Natural killer cell (primary cell): ENCODE results near the gene MYCBP2. TPM values are rescaled to one million over a fixed set of nuclear protein-coding genes. Genes with fewer than 3 reads are reported as not detected.
A peak's percentile ranks its signal among the peaks of the same experiment; 100 is the strongest.

Source experiments
- ATAC-seq, 3 donors: fragments of 150-1000 bp in 2 of 3; fragments of 200-7000 bp in 1 of 3; cut with Tn5 transposase; 1 replicate in 1 of 3; 2 replicates in 2 of 3; pipeline ENCODE4 v1.10.0; 2021; ENCODE audit warnings: mild to moderate bottlenecking in 2 of 3, moderate library complexity in 2 of 3
- DNase-seq, 2 donors: peaks; one replicate each; pipeline versions ENCODE4 v3.0.0 to v3.0.0-alpha.2; 2013 to 2021; ENCODE audit warnings: mixed read lengths in 1 of 2
- H3K27ac ChIP-seq: one replicate; pipeline ENCODE4 v1.5.1; 2013; ENCODE audit warnings: mild to moderate bottlenecking, low read length
- H3K27me3 ChIP-seq: one replicate; pipeline ENCODE4 v1.6.1; 2013; ENCODE audit warnings: low read length; ENCODE audit not compliant: control insufficient read depth, insufficient read depth
- H3K36me3 ChIP-seq: one replicate; pipeline ENCODE4 v1.6.1; 2013; ENCODE audit warnings: low read length; ENCODE audit not compliant: control insufficient read depth, insufficient read depth
- H3K4me1 ChIP-seq: one replicate; pipeline ENCODE4 v1.6.1; 2013; ENCODE audit warnings: low read length; ENCODE audit not compliant: control insufficient read depth, insufficient read depth
- H3K4me3 ChIP-seq: one replicate; pipeline ENCODE4 v1.5.1; 2013; ENCODE audit warnings: low read length
- H3K9me3 ChIP-seq: one replicate; pipeline ENCODE4 v1.6.1; 2013; ENCODE audit warnings: low read length; ENCODE audit not compliant: control insufficient read depth, insufficient read depth
- H3K27ac Mint-ChIP-seq, 2 donors: one replicate each; pipeline ENCODE4 v1.8.0; 2022; ENCODE audit warnings: mild to moderate bottlenecking in 2 of 2, mixed read lengths in 2 of 2, moderate library complexity in 1 of 2
- H3K27me3 Mint-ChIP-seq, 2 donors: one replicate each; pipeline ENCODE4 v1.8.0; 2022; ENCODE audit warnings: low read depth in 2 of 2, mixed read lengths in 2 of 2
- H3K36me3 Mint-ChIP-seq: one replicate; pipeline ENCODE4 v1.8.0; 2022; ENCODE audit warnings: mixed read lengths
- H3K4me1 Mint-ChIP-seq, 2 donors: one replicate each; pipeline ENCODE4 v1.8.0; 2022; ENCODE audit warnings: mixed read lengths in 2 of 2
- H3K4me3 Mint-ChIP-seq: one replicate; pipeline ENCODE4 v1.8.0; 2022; ENCODE audit warnings: mild to moderate bottlenecking, moderate library complexity, mixed read lengths
- H3K9me3 Mint-ChIP-seq, 2 donors: one replicate each; pipeline ENCODE4 v1.8.0; 2022; ENCODE audit warnings: mixed read lengths in 2 of 2
- WGBS: methylation state at CpG from one replicate; pipeline ENCODE4 v1.1.7; 2013; ENCODE audit warnings: missing lambda C conversion rate; ENCODE audit not compliant: insufficient coverage; 5-methylcytosine and 5-hydroxymethylcytosine counted together
- intact Hi-C: fragments of 100-400 bp; cut with micrococcal nuclease; formaldehyde crosslinking; loops from one replicate; pipeline ENCODE4 v1.14.2; 2022
- total RNA-seq, 4 donors: library from RNA; stranded (reverse); fragments of 120-200 nt in 1 of 4; gene quantifications; one replicate each; pipeline versions ENCODE4 v1.2.3 to v1.2.4, GENCODE V29; 2013 to 2022
- TF ChIP-seq, protein P1 (sequence below): fragments of 200-600 bp; IDR thresholded peaks from one replicate; pipeline ENCODE4 v1.8.0; 2022; ENCODE audit warnings: antibody characterized with exemption

Gene MYCBP2
- total RNA-seq, 3 donors from 2014 or later (not counting 1 experiment from before 2014, with no cell fraction given): 119 to 155 (median 147) TPM

DNA sequence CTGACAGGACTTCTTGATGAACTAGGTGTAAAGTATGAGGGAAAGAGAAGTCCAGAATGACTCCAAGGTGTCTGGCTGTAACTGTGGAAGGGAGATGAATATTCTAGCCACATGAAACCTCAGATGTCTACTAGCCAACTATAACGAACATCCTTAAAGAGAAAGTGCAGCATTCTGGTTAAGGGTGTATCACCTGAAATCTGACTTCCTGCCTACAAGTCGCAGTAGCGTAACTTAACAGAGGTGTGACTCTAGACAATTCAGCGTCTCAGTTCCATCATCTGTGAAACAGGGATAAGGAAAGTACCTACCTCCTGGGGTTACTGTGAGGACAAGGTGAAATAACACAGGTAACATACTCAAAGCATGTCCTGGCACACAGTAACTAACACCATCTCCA, 154.2 kb downstream of the MYCBP2 start:
- H3K27ac ChIP-seq: no peak overlapping the region
- H3K4me3 ChIP-seq: no peak overlapping the region
- H3K27ac Mint-ChIP-seq: peak overlapping the region; percentile 1 to 11
- H3K9me3 Mint-ChIP-seq: no peaks in the 10 kb centered on the region
- peaks cover 21% of the 10 kb centered on the region for H3K36me3 Mint-ChIP-seq
- H3K4me1 ChIP-seq: no peaks in the 10 kb centered on the region
- no peaks in the 10 kb centered on the region for H3K27me3 Mint-ChIP-seq
- TF ChIP-seq, protein P1, sequence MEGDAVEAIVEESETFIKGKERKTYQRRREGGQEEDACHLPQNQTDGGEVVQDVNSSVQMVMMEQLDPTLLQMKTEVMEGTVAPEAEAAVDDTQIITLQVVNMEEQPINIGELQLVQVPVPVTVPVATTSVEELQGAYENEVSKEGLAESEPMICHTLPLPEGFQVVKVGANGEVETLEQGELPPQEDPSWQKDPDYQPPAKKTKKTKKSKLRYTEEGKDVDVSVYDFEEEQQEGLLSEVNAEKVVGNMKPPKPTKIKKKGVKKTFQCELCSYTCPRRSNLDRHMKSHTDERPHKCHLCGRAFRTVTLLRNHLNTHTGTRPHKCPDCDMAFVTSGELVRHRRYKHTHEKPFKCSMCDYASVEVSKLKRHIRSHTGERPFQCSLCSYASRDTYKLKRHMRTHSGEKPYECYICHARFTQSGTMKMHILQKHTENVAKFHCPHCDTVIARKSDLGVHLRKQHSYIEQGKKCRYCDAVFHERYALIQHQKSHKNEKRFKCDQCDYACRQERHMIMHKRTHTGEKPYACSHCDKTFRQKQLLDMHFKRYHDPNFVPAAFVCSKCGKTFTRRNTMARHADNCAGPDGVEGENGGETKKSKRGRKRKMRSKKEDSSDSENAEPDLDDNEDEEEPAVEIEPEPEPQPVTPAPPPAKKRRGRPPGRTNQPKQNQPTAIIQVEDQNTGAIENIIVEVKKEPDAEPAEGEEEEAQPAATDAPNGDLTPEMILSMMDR: no peak
- ATAC-seq: peak; percentile 52 to 67 (median 58)
- intact Hi-C loops: no loop called here
- peaks cover 83% of the 10 kb centered on the region for H3K36me3 ChIP-seq
- DNase-seq: peak in 1 of 2 donors; percentile 9
- 61% methylated on average over 4 of the region's 4 CpGs for WGBS
- H3K27me3 ChIP-seq: no peaks in the 10 kb centered on the region
- peaks cover 10 to 16% of the 10 kb centered on the region in 2 donors for H3K4me1 Mint-ChIP-seq
- no peaks in the 10 kb centered on the region for H3K9me3 ChIP-seq
- no peak overlapping the region for H3K4me3 Mint-ChIP-seq

DNA sequence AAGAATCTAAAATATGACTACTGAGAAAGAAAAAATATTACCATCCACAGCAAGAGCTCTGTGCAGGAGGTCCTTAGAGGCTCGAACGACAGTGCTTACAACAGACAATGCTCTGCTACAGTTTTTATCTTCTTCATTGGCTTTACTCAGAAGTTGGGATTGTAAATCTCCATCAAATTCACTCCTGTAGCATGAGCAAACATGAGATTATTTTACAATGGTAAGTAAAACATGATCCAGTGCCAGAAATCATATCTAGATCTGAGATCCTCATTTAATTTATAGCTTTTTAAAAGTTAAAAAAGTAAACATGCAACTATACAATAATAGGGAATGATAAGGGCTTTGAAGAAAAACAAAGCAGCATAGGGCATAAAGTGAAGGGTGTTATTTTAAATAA, 155.4 kb downstream of the MYCBP2 start:
- WGBS: 95% methylated on average over 2 of the region's 2 CpGs

DNA sequence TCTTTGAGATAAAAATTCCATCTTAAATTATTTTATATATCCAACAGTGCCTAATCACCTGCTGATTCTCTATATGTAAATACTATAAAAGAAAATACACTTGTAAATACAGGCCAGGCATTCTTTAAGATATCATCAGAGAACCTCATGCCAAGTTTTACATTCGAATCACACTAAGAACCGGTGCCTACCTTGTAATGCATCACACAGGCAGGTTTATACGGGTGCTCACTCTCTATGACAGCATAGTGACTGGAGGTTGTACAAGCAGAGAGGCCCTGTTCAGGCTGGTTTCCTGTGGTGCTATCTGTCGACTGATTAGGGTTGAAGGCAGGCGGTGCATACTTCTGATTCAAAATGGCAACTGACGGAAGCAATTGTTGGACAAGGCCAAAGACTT, 158.7 kb downstream of the MYCBP2 start:
- DNase-seq (no peak), ATAC-seq (no peak)
- no peaks in the 10 kb centered on the region for H3K9me3 ChIP-seq
- intact Hi-C loops: no loop called here
- H3K36me3 Mint-ChIP-seq: peaks cover 46% of the 10 kb centered on the region
- peaks cover 13 to 18% of the 10 kb centered on the region in 2 donors for H3K4me1 Mint-ChIP-seq
- no peaks in the 10 kb centered on the region for H3K27me3 Mint-ChIP-seq
- H3K27me3 ChIP-seq: no peaks in the 10 kb centered on the region
- TF ChIP-seq, protein P1: no peak
- no peak overlapping the region for H3K27ac ChIP-seq
- H3K4me1 ChIP-seq: no peaks in the 10 kb centered on the region
- no peak overlapping the region for H3K4me3 ChIP-seq
- no peaks in the 10 kb centered on the region for H3K9me3 Mint-ChIP-seq
- peaks cover 88% of the 10 kb centered on the region for H3K36me3 ChIP-seq
- H3K4me3 Mint-ChIP-seq: no peak overlapping the region
- WGBS: 97% methylated on average over 3 of the region's 6 CpGs
- H3K27ac Mint-ChIP-seq: no peak overlapping the region

More for the DNA sequence above, 155.4 kb downstream of the MYCBP2 start:
- intact Hi-C loops: no loop called here
- Mint-ChIP-seq H3K9me3 (no peaks in the 10 kb centered on the region), H3K36me3 (peaks cover 21% of the 10 kb centered on the region), H3K27me3 (no peaks in the 10 kb centered on the region), H3K4me3 (no peak overlapping the region), H3K27ac (no peak overlapping the region), H3K4me1 (peaks cover 13 to 16% of the 10 kb centered on the region in 2 donors)
- no peaks in the 10 kb centered on the region for H3K27me3 ChIP-seq
- no peak overlapping the region for H3K27ac ChIP-seq
- ATAC-seq: no peak
- TF ChIP-seq, protein P1: no peak
- no peaks in the 10 kb centered on the region for H3K9me3 ChIP-seq
- no peak overlapping the region for H3K4me3 ChIP-seq
- peaks cover 82% of the 10 kb centered on the region for H3K36me3 ChIP-seq
- no peaks in the 10 kb centered on the region for H3K4me1 ChIP-seq
- no peak for DNase-seq

DNA sequence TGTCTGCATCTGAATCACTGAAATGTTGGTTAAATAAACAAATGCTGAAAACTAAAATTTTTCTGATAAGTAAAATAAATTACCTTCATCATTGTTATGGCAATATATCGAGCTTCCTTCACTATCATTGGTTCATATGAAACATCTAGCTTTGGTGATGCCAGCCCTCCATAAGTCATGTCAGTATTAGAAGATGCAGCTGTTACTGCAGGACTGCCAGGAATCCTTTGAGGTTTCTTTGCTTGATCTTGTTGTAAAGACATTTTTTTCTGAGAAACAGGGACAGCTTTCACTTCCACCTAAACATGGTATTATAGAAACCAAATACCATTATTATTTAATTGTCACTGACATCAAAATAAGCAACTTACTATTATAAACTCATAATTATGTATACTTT, 176.2 kb downstream of the MYCBP2 start:
- ATAC-seq (no peak), DNase-seq (no peak)
- Histone ChIP-seq H3K36me3 (peaks cover 62% of the 10 kb centered on the region), H3K27ac (no peak overlapping the region), H3K27me3 (no peaks in the 10 kb centered on the region), H3K9me3 (no peaks in the 10 kb centered on the region), H3K4me3 (no peak overlapping the region), H3K4me1 (no peaks in the 10 kb centered on the region)
- H3K27ac Mint-ChIP-seq: no peak overlapping the region
- H3K27me3 Mint-ChIP-seq: no peaks in the 10 kb centered on the region
- H3K4me1 Mint-ChIP-seq: peaks cover 0 to 5% of the 10 kb centered on the region in 2 donors
- 100% methylated on average over 1 of the region's 1 CpG for WGBS
- intact Hi-C loops: no loop called here
- H3K4me3 Mint-ChIP-seq: no peak overlapping the region
- peaks cover 8% of the 10 kb centered on the region for H3K36me3 Mint-ChIP-seq
- TF ChIP-seq, protein P1: no peak
- H3K9me3 Mint-ChIP-seq: no peaks in the 10 kb centered on the region
